Activated CD4-positive, alpha-beta T cell treated with anti-CD3 and anti-CD28 coated beads for 36 hours (primary cell): Measurements from ENCODE around the gene RHBDL1. TPM values are rescaled to one million over a fixed set of nuclear protein-coding genes. Genes with fewer than 3 reads are reported as not detected.
"Not testable (repeated sequence)": the region's sequence is repeated elsewhere in the genome, so short reads cannot be mapped to it uniquely, and the experiment has no call there.

ENCODE experiments used
- ATAC-seq: fragments of 200-7000 bp; cut with Tn5 transposase; one replicate; pipeline ENCODE4 v1.10.0; 2021; ENCODE audit warnings: mild to moderate bottlenecking, moderate library complexity
- CTCF ChIA-PET: fragments of 350-600 bp; sonication (Branson Sonifier 250); formaldehyde crosslinking; loops from one replicate; lab custom pipeline; 2021; ENCODE audit warnings: antibody characterized with exemption; lab: Charles Lee
- POLR2A ChIA-PET: fragments of 350-600 bp; sonication (Branson Sonifier 250); formaldehyde crosslinking; loops from one replicate; lab custom pipeline; 2021; ENCODE audit warnings: antibody characterized with exemption, inconsistent platforms; lab: Charles Lee
- DNase-seq: peaks from one replicate; pipeline ENCODE4 v3.0.0-alpha.2; 2020
- H3K27ac Mint-ChIP-seq: one replicate; pipeline ENCODE4 v1.8.0; 2021; ENCODE audit warnings: mixed read lengths
- H3K27me3 Mint-ChIP-seq: one replicate; pipeline ENCODE4 v1.8.0; 2021; ENCODE audit warnings: mixed read lengths
- H3K36me3 Mint-ChIP-seq: one replicate; pipeline ENCODE4 v1.8.0; 2021; ENCODE audit warnings: low read depth, mixed read lengths
- H3K4me1 Mint-ChIP-seq: one replicate; pipeline ENCODE4 v1.8.0; 2021; ENCODE audit warnings: mixed read lengths
- H3K4me3 Mint-ChIP-seq: one replicate; pipeline ENCODE4 v1.8.0; 2021; ENCODE audit warnings: mild to moderate bottlenecking, moderate library complexity, mixed read lengths
- H3K9me3 Mint-ChIP-seq: one replicate; pipeline ENCODE4 v1.8.0; 2021; ENCODE audit warnings: low read depth, mixed read lengths
- intact Hi-C, 2 experiments: fragments of 100-400 bp; cut with DNase I in 1 of 2; cut with micrococcal nuclease in 1 of 2; formaldehyde crosslinking; loops; one replicate each; pipeline versions ENCODE4 v1.14.2 to v1.15.1; 2022 to 2024; cut with DNase I, micrococcal nuclease
- total RNA-seq, 2 experiments: library from RNA; stranded (reverse); gene quantifications; one replicate each; pipeline ENCODE4 v1.2.3, GENCODE V29; 2021

Gene RHBDL1
- total RNA-seq, 2 experiments from 2014 or later = 0.40 to 0.59 TPM

DNA sequence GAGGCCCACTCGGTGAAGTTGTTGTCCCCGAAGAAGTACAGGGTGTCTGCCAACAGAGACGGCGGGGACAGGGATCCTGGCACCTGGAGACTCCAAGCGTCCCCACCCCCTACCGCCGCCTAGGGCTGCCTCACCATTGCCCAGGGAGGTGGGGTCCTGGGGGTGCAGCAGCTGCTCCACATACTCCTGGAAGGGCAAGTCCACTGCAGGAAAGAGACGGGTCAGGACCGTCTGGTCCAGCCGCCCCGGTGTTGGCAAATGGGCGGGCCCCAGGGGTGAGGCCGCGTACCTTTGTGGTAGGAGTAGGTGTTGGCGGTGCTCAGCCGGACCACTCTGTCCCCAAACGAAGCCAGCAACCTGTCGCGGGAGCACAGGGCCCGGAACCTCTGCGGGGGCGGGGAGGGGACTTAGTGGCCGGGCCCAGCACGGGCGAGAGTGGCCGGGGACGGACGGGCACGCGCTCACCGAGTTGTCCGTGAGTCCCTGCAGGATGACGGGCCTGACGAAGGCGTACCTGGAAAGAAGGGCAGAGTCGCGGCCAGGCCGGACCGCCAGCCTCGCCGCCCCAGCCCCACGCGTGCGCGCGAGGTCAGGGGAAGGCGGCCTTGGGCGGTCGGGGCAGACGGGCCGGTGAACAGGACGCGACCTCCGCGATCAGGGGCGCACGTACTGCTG is 8.1 kb downstream of the RHBDL1 start:
- Mint-ChIP-seq H3K36me3 (peaks cover 32% of the 10 kb centered on the region), H3K27me3 (no peaks in the 10 kb centered on the region), H3K4me1 (peaks cover 36% of the 10 kb centered on the region), H3K27ac (peak overlapping the region; percentile 58), H3K9me3 (no peaks in the 10 kb centered on the region), H3K4me3 (peak overlapping the region; percentile 76)
- ATAC-seq (no peak), DNase-seq (peak; percentile 41)
- ChIA-PET CTCF (interaction anchor here (0.6 to 1.0 kb wide), 3 partner anchors 29 to 258 kb away, joined by 3 to 4 read pairs (median 4); partner anchors contain the start of gene RAB11FIP3), POLR2A (no interaction called here)
- intact Hi-C loops = loop anchor here (1.0 to 5.0 kb wide), 13 partner anchors 15 to 1089 kb away; partner anchors contain the start of genes ANTKMT (in 2 of the 2), METTL26 (in 2 of the 2), CAPN15 (in 1 of the 2) and CHTF18 (in 1 of the 2)

DNA sequence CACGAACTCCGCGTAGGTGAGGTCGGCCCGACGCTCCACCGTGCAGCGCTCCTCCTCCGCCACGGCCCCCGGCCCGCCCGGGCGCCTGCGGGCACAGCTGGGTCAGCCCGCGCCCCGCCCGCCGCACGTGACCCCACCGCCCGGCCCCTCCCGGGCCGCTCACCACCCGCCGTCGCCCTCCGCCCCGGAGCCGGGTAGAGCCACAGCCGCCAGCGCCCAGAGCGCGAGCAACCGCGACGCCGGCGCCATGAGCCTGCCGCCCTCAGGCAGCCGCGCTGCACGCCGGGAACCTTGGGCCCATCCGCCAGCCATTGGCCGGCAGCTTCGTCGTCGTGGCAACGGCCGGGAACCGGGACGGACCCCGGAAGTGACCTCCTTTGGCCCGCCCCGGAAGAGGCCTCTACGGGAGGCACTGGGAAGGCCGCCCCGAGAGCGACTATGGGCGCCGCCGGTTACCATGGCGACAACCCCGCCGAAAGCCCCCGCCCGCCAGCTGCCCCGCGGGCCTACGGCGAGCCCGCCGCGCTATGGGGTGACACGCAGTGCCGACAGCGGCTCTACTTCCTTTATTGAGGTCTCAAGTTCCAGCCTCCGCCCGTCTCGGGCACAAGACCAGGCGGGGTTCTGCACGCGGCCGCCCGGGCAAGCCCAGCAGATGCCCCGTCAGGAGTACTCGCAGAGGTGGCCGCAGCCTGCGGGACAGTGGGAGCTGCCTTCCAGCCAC is 8.8 kb downstream of the RHBDL1 start, which contains the start of gene JMJD8:
TSS of gene JMJD8 (minus strand) at position 264 of the 724 bp plus-strand sequence. CDS start at position 249, 15 bp downstream.
- Mint-ChIP-seq H3K4me1 (peaks cover 40% of the 10 kb centered on the region), H3K4me3 (peak within 1 kb of the TSS; percentile 76), H3K27me3 (no peaks in the 10 kb centered on the region), H3K9me3 (no peaks in the 10 kb centered on the region), H3K36me3 (peaks cover 32% of the 10 kb centered on the region), H3K27ac (peak within 1 kb of the TSS; percentile 58)
- intact Hi-C loops = loop anchor here (1.0 to 5.0 kb wide), 13 partner anchors 15 to 1088 kb away; partner anchors contain the start of genes ANTKMT (in 2 of the 2), METTL26 (in 2 of the 2), CAPN15 (in 1 of the 2) and CHTF18 (in 1 of the 2)
- ATAC-seq (peak; percentile 80), DNase-seq (peak; percentile 99)
- ChIA-PET CTCF (interaction anchor here (0.6 to 1.0 kb wide), 2 partner anchors 28 to 259 kb away, joined by 3 to 4 read pairs; partner anchors contain the start of gene RAB11FIP3), POLR2A (no interaction called here)

DNA sequence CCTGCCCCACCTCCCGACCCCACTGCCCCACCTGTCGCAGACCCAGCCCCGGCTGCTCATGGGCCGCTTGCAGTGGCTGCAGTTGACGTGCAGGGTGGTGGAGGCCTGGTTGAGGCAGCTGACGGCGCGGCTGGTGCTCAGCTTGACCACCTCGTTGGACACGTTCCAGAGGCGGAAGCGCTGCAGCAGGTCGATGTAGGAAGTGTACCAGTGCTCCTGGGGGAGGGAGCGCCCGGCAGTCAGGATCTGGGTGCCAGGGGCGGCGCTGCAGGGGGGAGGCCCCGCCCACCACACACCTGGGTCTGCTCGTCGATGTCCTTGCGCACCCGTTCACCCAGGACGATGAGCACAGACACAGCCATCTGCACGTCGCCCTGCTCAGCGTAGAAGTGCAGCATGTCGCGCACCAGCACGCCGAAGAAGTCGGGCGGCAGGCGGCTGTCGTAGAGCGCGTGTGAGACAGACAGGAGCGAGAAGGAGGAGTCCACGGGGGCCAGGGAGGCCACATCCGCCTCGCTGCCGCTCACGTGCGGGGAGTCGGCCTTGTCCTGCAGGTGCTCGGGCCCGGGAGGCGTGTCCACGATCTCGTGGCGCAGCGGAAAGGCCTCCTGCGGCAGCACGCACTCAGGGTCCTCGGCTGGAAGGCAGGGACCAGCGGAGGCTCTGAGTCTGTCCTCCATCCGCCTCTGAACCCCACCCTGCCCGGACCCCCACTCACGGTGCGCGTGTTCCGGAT is 9.7 kb downstream of the RHBDL1 start:
- Mint-ChIP-seq H3K27ac (no peak overlapping the region), H3K36me3 (peaks cover 32% of the 10 kb centered on the region), H3K9me3 (no peaks in the 10 kb centered on the region), H3K4me3 (no peak overlapping the region), H3K4me1 (peaks cover 42% of the 10 kb centered on the region), H3K27me3 (no peaks in the 10 kb centered on the region)
- intact Hi-C loops = loop anchor here (1.0 to 5.0 kb wide), 13 partner anchors 16 to 1087 kb away; partner anchors contain the start of genes ANTKMT (in 2 of the 2), METTL26 (in 2 of the 2), CAPN15 (in 1 of the 2) and CHTF18 (in 1 of the 2)
- ChIA-PET CTCF (no interaction called here), POLR2A (no interaction called here)
- DNase-seq = no peak
- ATAC-seq = no peak

- Mint-ChIP-seq H3K4me3 (no peak overlapping the region), H3K9me3 (no peaks in the 10 kb centered on the region), H3K4me1 (peaks cover 46% of the 10 kb centered on the region), H3K36me3 (peaks cover 31% of the 10 kb centered on the region), H3K27ac (no peak overlapping the region), H3K27me3 (no peaks in the 10 kb centered on the region)
- peak; percentile 47 for DNase-seq
- ATAC-seq = no peak
- CTCF ChIA-PET = interaction anchor here (0.5 kb wide), 1 partner anchor 1529 kb away, joined by 4 read pairs; the partner anchor contains the start of gene PGP
- POLR2A ChIA-PET = no interaction called here
- intact Hi-C loops = loop anchor here in 1 of 2 experiments (2.0 kb wide), 1 partner anchor 17 kb away; the partner anchor contains the start of gene RHOT2
Measured at GRCh38 chr16:685967-686366, 10.5 kb downstream of the RHBDL1 start.

GRCh38 chr16:686459-687260 is 11.2 kb downstream of the RHBDL1 start:
- no peaks in the 10 kb centered on the region for H3K9me3 Mint-ChIP-seq
- CTCF ChIA-PET = no interaction called here
- POLR2A ChIA-PET = no interaction called here
- no peak for DNase-seq
- no peaks in the 10 kb centered on the region for H3K27me3 Mint-ChIP-seq
- peaks cover 39% of the 10 kb centered on the region for H3K4me1 Mint-ChIP-seq
- no peak overlapping the region for H3K27ac Mint-ChIP-seq
- H3K36me3 Mint-ChIP-seq = peaks cover 26% of the 10 kb centered on the region
- no peak for ATAC-seq
- intact Hi-C loops = no loop called here
- no peak overlapping the region for H3K4me3 Mint-ChIP-seq

DNA sequence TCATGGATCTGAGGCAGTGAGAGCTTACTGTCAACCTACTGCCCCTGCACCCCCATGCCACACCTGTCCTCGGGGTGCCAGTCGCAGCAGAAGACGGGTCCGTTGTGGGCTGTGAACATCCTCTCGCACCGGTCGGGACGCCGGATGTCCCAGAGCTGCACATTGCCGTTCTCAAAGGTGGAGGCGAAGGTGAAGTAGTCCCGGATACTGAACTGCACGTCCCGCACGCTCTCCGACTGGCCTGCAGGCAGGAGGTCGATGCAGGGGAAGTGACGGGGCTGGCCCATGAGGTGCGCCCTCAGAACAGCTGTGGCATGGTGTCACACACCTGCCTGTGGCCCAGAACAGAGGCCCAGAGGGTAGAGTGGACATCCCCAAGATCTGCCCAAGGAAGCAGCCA is 12.0 kb downstream of the RHBDL1 start:
- H3K4me3 Mint-ChIP-seq = no peak overlapping the region
- ATAC-seq (no peak), DNase-seq (no peak)
- no peaks in the 10 kb centered on the region for H3K9me3 Mint-ChIP-seq
- no peaks in the 10 kb centered on the region for H3K27me3 Mint-ChIP-seq
- CTCF ChIA-PET = interaction anchor here (0.6 kb wide), 1 partner anchor 17 kb away, joined by 3 read pairs; no protein-coding TSS in a partner anchor
- POLR2A ChIA-PET = no interaction called here
- peaks cover 19% of the 10 kb centered on the region for H3K36me3 Mint-ChIP-seq
- H3K27ac Mint-ChIP-seq = no peak overlapping the region
- intact Hi-C loops = no loop called here
- peaks cover 31% of the 10 kb centered on the region for H3K4me1 Mint-ChIP-seq

DNA sequence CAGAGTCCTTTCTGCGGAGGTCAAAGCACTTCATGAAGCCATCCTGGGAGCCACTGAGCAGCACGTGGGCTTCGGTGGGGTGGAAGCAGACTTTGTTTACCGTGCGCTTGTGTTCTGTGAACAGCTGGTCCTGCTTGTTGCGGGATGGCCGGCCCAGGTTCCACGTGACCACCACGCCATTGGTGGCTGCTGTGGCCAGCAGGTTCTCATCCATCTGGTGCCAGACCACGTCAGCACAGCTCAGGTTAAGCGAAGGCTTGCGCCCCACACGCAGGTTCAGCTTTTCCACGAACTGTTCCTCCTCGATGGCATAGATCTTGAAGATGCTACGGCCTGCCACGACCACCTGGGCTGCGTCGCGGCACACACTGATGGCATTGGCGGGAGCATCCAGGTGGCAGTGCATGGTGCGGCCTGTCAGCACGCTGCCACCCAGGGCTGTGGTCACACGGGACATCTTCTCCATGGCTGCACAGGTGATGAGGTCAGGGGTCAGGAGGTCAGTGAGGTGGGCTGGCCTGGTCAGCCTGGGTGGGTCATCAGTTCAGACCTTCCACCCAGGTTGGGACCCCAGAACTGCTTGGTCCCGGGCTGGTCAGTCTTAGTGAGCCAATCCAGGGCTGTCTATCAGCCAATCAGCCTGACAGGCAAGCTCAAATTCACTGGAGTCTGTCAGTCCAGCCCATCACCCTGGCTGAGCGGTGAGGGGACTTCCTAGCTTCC is 13.9 kb downstream of the RHBDL1 start:
- ChIA-PET POLR2A (no interaction called here), CTCF (interaction anchor here (0.7 to 1.7 kb wide), 3 partner anchors 23 to 61 kb away, joined by 3 to 4 read pairs (median 3); no protein-coding TSS in a partner anchor)
- no peaks in the 10 kb centered on the region for H3K27me3 Mint-ChIP-seq
- DNase-seq (no peak), ATAC-seq (no peak)
- no peaks in the 10 kb centered on the region for H3K9me3 Mint-ChIP-seq
- H3K36me3 Mint-ChIP-seq = peaks cover 10% of the 10 kb centered on the region
- H3K4me1 Mint-ChIP-seq = peaks cover 21% of the 10 kb centered on the region
- H3K4me3 Mint-ChIP-seq = peak overlapping the region; percentile 85
- peak overlapping the region; percentile 80 for H3K27ac Mint-ChIP-seq
- intact Hi-C loops = no loop called here

GRCh38 chr16:691242-691641 is 15.8 kb downstream of the RHBDL1 start:
- H3K9me3 Mint-ChIP-seq, POLR2A ChIA-PET, intact Hi-C loops, ATAC-seq, H3K27me3 Mint-ChIP-seq, H3K36me3 Mint-ChIP-seq, CTCF ChIA-PET, DNase-seq: not testable (repeated sequence)
- H3K27ac Mint-ChIP-seq = peak overlapping the region; percentile 58
- H3K4me1 Mint-ChIP-seq = peaks cover 25% of the 10 kb centered on the region
- peak overlapping the region; percentile 85 for H3K4me3 Mint-ChIP-seq

DNA sequence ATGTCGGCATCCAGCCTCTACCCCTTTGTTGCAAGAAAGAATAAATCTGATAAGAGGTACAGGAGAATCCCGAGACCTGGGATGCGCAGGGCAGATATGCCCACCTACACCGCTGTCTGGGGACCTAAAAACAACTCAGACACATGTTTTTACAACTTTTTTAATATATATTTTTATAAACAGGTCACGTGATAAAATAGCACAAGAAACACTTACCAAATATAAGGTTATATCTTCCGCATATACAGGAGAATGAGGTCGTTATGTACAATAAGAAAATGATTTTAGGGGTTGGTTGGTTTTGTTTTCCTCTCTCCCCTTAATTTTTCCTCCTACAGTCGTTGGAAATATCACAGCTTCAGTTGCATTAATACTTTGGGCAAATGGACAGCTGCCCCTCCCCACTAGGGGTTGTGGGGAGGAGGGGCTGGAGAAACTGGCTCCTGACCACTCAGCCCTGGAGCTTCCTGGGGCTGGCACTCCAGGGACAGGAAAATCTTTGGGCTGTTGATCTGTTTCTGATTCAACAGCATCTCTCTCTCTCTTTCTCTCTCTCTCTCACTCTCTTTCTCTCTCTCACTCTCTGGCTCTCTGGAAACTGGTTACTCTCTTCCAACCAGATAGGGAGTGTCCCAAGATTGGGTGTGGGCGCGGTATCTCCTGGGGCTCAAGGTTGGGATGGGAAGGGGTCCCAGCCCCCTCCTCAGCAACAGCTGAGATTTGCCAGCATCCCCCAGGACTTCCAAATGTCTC is 17.1 kb downstream of the RHBDL1 start:
- peaks cover 27% of the 10 kb centered on the region for H3K4me1 Mint-ChIP-seq
- H3K27me3 Mint-ChIP-seq = no peaks in the 10 kb centered on the region
- no peaks in the 10 kb centered on the region for H3K9me3 Mint-ChIP-seq
- ATAC-seq (no peak), DNase-seq (no peak)
- ChIA-PET POLR2A (interaction anchor here (0.8 kb wide), 1 partner anchor 358 kb away, joined by 3 read pairs; no protein-coding TSS in a partner anchor), CTCF (no interaction called here)
- intact Hi-C loops = no loop called here
- H3K36me3 Mint-ChIP-seq = no peaks in the 10 kb centered on the region
- no peak overlapping the region for H3K27ac Mint-ChIP-seq
- H3K4me3 Mint-ChIP-seq = no peak overlapping the region
